Heart left ventricle (tissue), 16 donors: ENCODE results near the gene CHIA. TPM values are rescaled to one million over a fixed set of nuclear protein-coding genes. Genes with fewer than 3 reads are reported as not detected.

Source experiments
- ATAC-seq, 4 donors: fragments of 200-7000 bp; cut with Tn5 transposase; one replicate each; pipeline ENCODE4 v1.9.1; 2020 to 2022; ENCODE audit warnings: moderate library complexity in 4 of 4, mild to moderate bottlenecking in 3 of 4, moderate number of reproducible peaks in 1 of 4
- DNase-seq, 5 donors: peaks; one replicate each; pipeline ENCODE4 v3.0.0-alpha.2; 2020
- H3K27ac ChIP-seq, 12 donors: fragments of 200-600 bp; sonication (generic) in 4 of 12; one replicate each; pipeline versions ENCODE4 v1.5.0 to v1.8.0; 2016 to 2022; ENCODE audit warnings: mild to moderate bottlenecking in 2 of 12
- H3K27me3 ChIP-seq, 9 donors: fragments of 200-600 bp; sonication (generic) in 2 of 9; one replicate each; pipeline versions ENCODE4 v1.5.1 to v1.8.0; 2016 to 2022; ENCODE audit warnings: mild to moderate bottlenecking in 3 of 9
- H3K36me3 ChIP-seq, 9 donors: fragments of 200-600 bp; sonication (generic) in 2 of 9; one replicate each; pipeline versions ENCODE4 v1.5.0 to v1.8.0; 2018 to 2022; ENCODE audit warnings: mild to moderate bottlenecking in 2 of 9
- H3K4me1 ChIP-seq, 12 donors: fragments of 200-600 bp; sonication (generic) in 4 of 12; one replicate each; pipeline versions ENCODE4 v1.5.0 to v1.8.0; 2016 to 2022; ENCODE audit warnings: mild to moderate bottlenecking in 3 of 12
- H3K4me3 ChIP-seq, 12 donors: fragments of 200-600 bp; sonication (generic) in 4 of 12; one replicate each; pipeline versions ENCODE4 v1.5.0 to v1.8.0; 2017 to 2022; ENCODE audit warnings: mild to moderate bottlenecking in 9 of 12, moderate library complexity in 4 of 12
- H3K9me3 ChIP-seq, 12 donors: fragments of 200-600 bp; sonication (generic) in 4 of 12; one replicate each; pipeline versions ENCODE4 v1.5.0 to v1.8.0; 2016 to 2022; ENCODE audit warnings: mild to moderate bottlenecking in 1 of 12
- POLR2A ChIP-seq, 2 donors: fragments of 450-650 bp; IDR thresholded peaks; one replicate each; pipeline ENCODE4 v1.6.1; 2017; ENCODE audit warnings: antibody characterized with exemption in 2 of 2, mild to moderate bottlenecking in 2 of 2, moderate library complexity in 2 of 2
- WGBS, 4 donors: extraction: QIAGEN DNeasy Blood & Tissue Kit in 2 of 4; methylation state at CpG; one replicate each; pipeline versions ENCODE4 v1.1.5 to v1.1.7; 2013 to 2018; 5-methylcytosine and 5-hydroxymethylcytosine counted together
- intact Hi-C, 10 donors: fragments of 100-400 bp; cut with DNase I; formaldehyde crosslinking; loops; one replicate each; pipeline versions ENCODE4 v1.11.1 to v1.14.2; 2022
- polyA plus RNA-seq, 2 donors: library from polyadenylated mRNA; stranded (reverse); fragments of 200-250 nt; gene quantifications; one replicate each; pipeline ENCODE4 v1.2.3, GENCODE V29; 2013
- total RNA-seq, 9 donors: library from RNA; depleted of rRNA in 2 of 9; stranded (reverse); fragments of >200 nt in 2 of 9; fragmentation: NEBNext Ultra II Directional in 3 of 9; extraction: Animal tissue kit (Norgen Biotek cat#: 25700) in 3 of 9; gene quantifications; one replicate each; pipeline versions ENCODE4 v1.1.0 to v1.2.4, GENCODE V29; 2016 to 2023
- TF ChIP-seq, protein P1 (sequence below), 12 donors: fragments of 200-600 bp; sonication (generic) in 4 of 12; IDR thresholded peaks; one replicate each; pipeline versions ENCODE4 v1.5.0 to v1.8.0; 2018 to 2022; ENCODE audit warnings: antibody characterized with exemption in 12 of 12, mild to moderate bottlenecking in 5 of 12
- donor health status: ischemic (EF 13 %, LVEDD 7.1; RV severe dilation, severe dysfunction).
- donor health status: healthy with polysubstance abuse.
- donor health status: DM: no; HTN: yes; CAD: no.
- donor health status: DM: no; HTN: no; CAD: no.
- donor health status: ischemic (EF 25% LVEDD 6.9; RV normal size, moderate dysfunction).
- donor health status: ischemic (EF 25% LVEDD 5.7; RV mildly dilated, moderate dysfunction).
- donor health status: healthy.
- donor health status: DM: yes; HTN: yes; CAD: no.
- donor health status: ischemic (EF 35%, LVEDD 5.7; RV mildly dilated, moderate dysfunction).
- donor health status: nonischemic (EF 11% LVEDD 7.7; RV severe dilation, severe dysfunction).
- donor health status: DM: yes; HTN: yes; CAD: no.
- donor health status: PGD.
- donor health status: ischemic (EF 29% LVEDD 5.4; RV normal size, mild dysfunction).
- donor health status: nonischemic (EF 23%, LVEDD 6.1; RV moderate dilation, normal function).

Gene CHIA
- total and polyA plus RNA-seq, 11 donors, result 0.10 to 0.61 TPM; not detected in 9

- Histone ChIP-seq H3K4me1 (peaks cover 0 to 6% (median 0%) of the 10 kb centered on the region in 12 donors), H3K9me3 (no peaks in the 10 kb centered on the region), H3K4me3 (no peak overlapping the region), H3K27ac (no peak overlapping the region), H3K27me3 (peaks cover 0 to 24% (median 0%) of the 10 kb centered on the region in 9 donors), H3K36me3 (no peaks in the 10 kb centered on the region)
- no peak for ATAC-seq
- no peak for DNase-seq
- WGBS, 4 donors, result 53 to 63% (median 58%) methylated on average over 2 of the region's 2 CpGs
- intact Hi-C loops, result no loop called here
- TF ChIP-seq, protein P1, sequence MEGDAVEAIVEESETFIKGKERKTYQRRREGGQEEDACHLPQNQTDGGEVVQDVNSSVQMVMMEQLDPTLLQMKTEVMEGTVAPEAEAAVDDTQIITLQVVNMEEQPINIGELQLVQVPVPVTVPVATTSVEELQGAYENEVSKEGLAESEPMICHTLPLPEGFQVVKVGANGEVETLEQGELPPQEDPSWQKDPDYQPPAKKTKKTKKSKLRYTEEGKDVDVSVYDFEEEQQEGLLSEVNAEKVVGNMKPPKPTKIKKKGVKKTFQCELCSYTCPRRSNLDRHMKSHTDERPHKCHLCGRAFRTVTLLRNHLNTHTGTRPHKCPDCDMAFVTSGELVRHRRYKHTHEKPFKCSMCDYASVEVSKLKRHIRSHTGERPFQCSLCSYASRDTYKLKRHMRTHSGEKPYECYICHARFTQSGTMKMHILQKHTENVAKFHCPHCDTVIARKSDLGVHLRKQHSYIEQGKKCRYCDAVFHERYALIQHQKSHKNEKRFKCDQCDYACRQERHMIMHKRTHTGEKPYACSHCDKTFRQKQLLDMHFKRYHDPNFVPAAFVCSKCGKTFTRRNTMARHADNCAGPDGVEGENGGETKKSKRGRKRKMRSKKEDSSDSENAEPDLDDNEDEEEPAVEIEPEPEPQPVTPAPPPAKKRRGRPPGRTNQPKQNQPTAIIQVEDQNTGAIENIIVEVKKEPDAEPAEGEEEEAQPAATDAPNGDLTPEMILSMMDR (IDR thresholded peaks at IDR 0.05), result no peak
- TF ChIP-seq POLR2A (IDR thresholded peaks at IDR 0.05), result no peak
Observed at GRCh38 chr1:111369177-111369576, 78.5 kb downstream of the CHIA start.

DNA sequence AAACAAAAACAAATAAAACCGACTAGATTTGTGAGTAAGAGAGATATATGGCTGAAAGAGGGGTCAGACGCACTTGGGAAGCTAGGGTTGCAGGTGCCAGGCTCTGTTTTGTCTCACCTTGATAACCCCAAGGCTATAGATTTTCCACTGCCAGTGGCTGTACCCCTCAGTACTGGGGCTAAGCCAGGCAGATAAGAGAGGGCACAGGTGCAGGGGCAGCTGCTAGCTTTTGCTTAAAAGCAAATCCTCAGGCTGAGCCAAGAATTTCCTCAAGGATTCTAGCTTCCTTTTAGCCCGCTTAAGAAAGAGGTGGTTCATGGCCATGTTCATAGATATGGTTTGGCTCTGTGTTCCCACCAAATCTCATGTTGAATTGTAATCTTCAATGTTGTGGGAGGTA lies 79.0 kb downstream of the CHIA start:
- H3K4me3 ChIP-seq, result no peak overlapping the region
- H3K9me3 ChIP-seq, result no peaks in the 10 kb centered on the region
- no peak for DNase-seq

More for the DNA sequence above, 79.0 kb downstream of the CHIA start:
- 46 to 63% (median 54%) methylated on average over 3 of the region's 3 CpGs for WGBS, 4 donors
- no peak for ATAC-seq
- Histone ChIP-seq H3K4me1 (peaks cover 0 to 4% (median 0%) of the 10 kb centered on the region in 12 donors), H3K27me3 (peaks cover 0 to 26% (median 0%) of the 10 kb centered on the region in 9 donors), H3K27ac (no peak overlapping the region), H3K36me3 (no peaks in the 10 kb centered on the region)
- no peak for TF ChIP-seq POLR2A (IDR thresholded peaks at IDR 0.05)
- TF ChIP-seq, protein P1 (IDR thresholded peaks at IDR 0.05), result no peak
- intact Hi-C loops, result no loop called here

Other genes starting within 250 kb of the CHIA start
- 10 to 100 TPM; 32.1 to 49.8 (median 36.6) TPM for gene DRAM2, start 150.8 kb upstream of the CHIA start, total RNA-seq
- 10 to 100 TPM; 27.1 to 37.7 TPM for gene DRAM2, start 150.8 kb upstream of the CHIA start, polyA plus RNA-seq
- gene CEPT1, start 150.6 kb upstream of the CHIA start, total RNA-seq, result 10 to 100 TPM in 6 of 9 donors, 1 to 10 TPM in 3; 7.4 to 26.9 (median 11.6) TPM
- 10 to 100 TPM in 1 of 2 donors, 1 to 10 TPM in 1; 7.7 to 11.6 TPM for gene CEPT1, start 150.6 kb upstream of the CHIA start, polyA plus RNA-seq
- 10 to 100 TPM in 1 of 9 donors, 1 to 10 TPM in 7, under 1 TPM in 1; 0.96 to 23.9 (median 2.3) TPM for gene DENND2D, start 90.2 kb upstream of the CHIA start, total RNA-seq
- 1 to 10 TPM in 1 of 2 donors, under 1 TPM in 1; 0.99 to 1.2 TPM for gene DENND2D, start 90.2 kb upstream of the CHIA start, polyA plus RNA-seq
- 10 to 100 TPM in 1 of 9 donors, 1 to 10 TPM in 7, not detected in 1; 1.0 to 23.0 (median 2.1) TPM for gene CHI3L2, start 63.1 kb upstream of the CHIA start, total RNA-seq
- 1 to 10 TPM; 1.8 to 5.0 TPM for gene CHI3L2, start 63.1 kb upstream of the CHIA start, polyA plus RNA-seq
- 1 to 10 TPM in 1 of 9 donors, under 1 TPM in 8; 0.30 to 1.4 (median 0.63) TPM for gene OVGP1, start 136.9 kb downstream of the CHIA start, total RNA-seq
- under 1 TPM; 0.28 to 0.61 TPM for gene OVGP1, start 136.9 kb downstream of the CHIA start, polyA plus RNA-seq
- 10 to 100 TPM; 30.5 to 48.4 (median 34.0) TPM for gene WDR77, start 158.4 kb downstream of the CHIA start, total RNA-seq
- gene WDR77, start 158.4 kb downstream of the CHIA start, polyA plus RNA-seq, result 10 to 100 TPM; 25.6 to 64.3 TPM
- 100 to 1,000 TPM; 394 to 878 (median 625) TPM for gene ATP5PB, start 158.6 kb downstream of the CHIA start, total RNA-seq
- gene ATP5PB, start 158.6 kb downstream of the CHIA start, polyA plus RNA-seq, result 100 to 1,000 TPM; 563 to 710 TPM
- gene C1orf162, start 183.1 kb downstream of the CHIA start, total RNA-seq, result 10 to 100 TPM in 2 of 9 donors, 1 to 10 TPM in 7; 2.3 to 45.1 (median 6.5) TPM
- gene C1orf162, start 183.1 kb downstream of the CHIA start, polyA plus RNA-seq, result 1 to 10 TPM; 6.8 to 9.3 TPM
- 1 to 10 TPM in 7 of 9 donors, under 1 TPM in 2; 0.12 to 6.2 (median 2.2) TPM for gene ADORA3, start 212.8 kb downstream of the CHIA start, total RNA-seq
- gene ADORA3, start 212.8 kb downstream of the CHIA start, polyA plus RNA-seq, result 1 to 10 TPM; 1.2 to 1.5 TPM
- 10 to 100 TPM in 1 of 9 donors, 1 to 10 TPM in 4, under 1 TPM in 2, not detected in 2; 0.46 to 26.4 (median 2.2) TPM for gene TMIGD3, start 212.8 kb downstream of the CHIA start, total RNA-seq
- gene TMIGD3, start 212.8 kb downstream of the CHIA start, polyA plus RNA-seq, result 1 to 10 TPM; 1.1 TPM